ENCODE results near the gene ZNHIT2. TPM values are rescaled to one million over a fixed set of nuclear protein-coding genes. Genes with fewer than 3 reads are reported as not detected.

Gene ZNHIT2
- total and polyA plus RNA-seq, 2 experiments from 2014 or later = 17.7 to 18.1 TPM

DNA sequence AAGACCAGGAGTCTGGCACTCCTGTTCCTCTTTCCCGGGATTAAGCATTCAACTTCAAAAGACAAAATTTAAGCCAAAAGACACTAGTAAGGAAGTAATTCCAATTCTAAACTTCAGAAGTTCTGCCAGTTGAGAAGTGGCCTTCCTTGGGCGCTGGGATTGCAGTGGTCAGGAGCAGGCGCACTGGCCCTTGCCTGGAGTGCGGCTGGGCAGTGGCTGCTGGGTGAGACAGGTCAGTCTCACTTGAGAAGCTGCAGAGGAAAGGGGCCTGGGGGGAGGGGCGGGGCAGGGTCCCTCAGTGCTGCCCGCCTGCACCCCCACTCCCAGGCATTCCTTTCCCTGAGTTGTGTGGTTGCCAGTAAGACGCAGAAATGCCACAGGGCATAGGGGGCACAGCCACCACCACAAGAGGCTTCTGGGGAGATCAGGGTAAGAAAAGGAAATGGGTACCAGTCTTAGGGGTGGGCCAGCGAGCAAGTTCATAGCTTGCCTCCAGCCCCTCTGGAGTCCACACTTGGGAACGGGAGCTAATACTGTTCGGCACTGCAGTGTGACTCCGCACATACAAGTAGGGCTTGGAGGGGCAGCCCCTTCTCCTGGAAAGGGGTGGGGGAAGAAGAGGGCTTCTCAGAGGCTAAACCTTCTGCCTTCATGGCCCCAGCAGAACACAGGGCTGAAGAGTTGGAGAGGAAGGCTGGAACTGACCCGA lies 10.1 kb upstream of the ZNHIT2 start (continued):
- no peak for TF ChIP-seq ZNF462 (CRISPR knock-in tag; IDR thresholded peaks at IDR 0.05)
- no peak for TF ChIP-seq EZH2 (IDR thresholded peaks at IDR 0.05; ENCODE audit: low read depth, unreplicated experiment)

- Histone ChIP-seq H2AFZ (no peak overlapping the region), H3K27ac (ENCODE audit: low read depth) (no peak overlapping the region), H3K9me2 (ENCODE audit: insufficient read depth) (no peaks in the 10 kb centered on the region), H3K36me3 (ENCODE audit: insufficient read depth) (peaks cover 6% of the 10 kb centered on the region), H3K4me2 (no peak overlapping the region), H3K4me3 (no peak overlapping the region), H3K27me3 (ENCODE audit: insufficient read depth) (no peaks in the 10 kb centered on the region), H3F3A (replicated peaks; ENCODE audit: low read depth) (peaks cover 10% of the 10 kb centered on the region; the same call in 1 of the 2 replicates), H3K4me1 (ENCODE audit: insufficient read depth) (peaks cover 4% of the 10 kb centered on the region; the same call in 1 of the 2 replicates), H4K20me1 (replicated peaks; ENCODE audit: insufficient read depth) (peaks cover 3% of the 10 kb centered on the region; the same call in 1 of the 2 replicates), H3K79me2 (replicated peaks; ENCODE audit: insufficient read depth) (peaks cover 20% of the 10 kb centered on the region)
- DNase-seq (ENCODE audit: low spot score) (no peak), ATAC-seq (no peak)
- H3K36me3 Mint-ChIP-seq (ENCODE audit: low read depth) = peaks cover 59% of the 10 kb centered on the region
- peaks cover 8% of the 10 kb centered on the region for H3K27me3 Mint-ChIP-seq (ENCODE audit: insufficient read depth, low read depth, poor library complexity)
- H3K4me1 Mint-ChIP-seq = peaks cover 3% of the 10 kb centered on the region; the same call in 2 of the 3 replicates
- H3K9me3 Mint-ChIP-seq = no peaks in the 10 kb centered on the region; the same call in 2 of the 3 replicates
- no peak overlapping the region for H3K4me3 Mint-ChIP-seq
- no peak overlapping the region for H3K27ac Mint-ChIP-seq
- TF ChIP-seq CREB1 (CRISPR knock-in tag; IDR thresholded peaks at IDR 0.05; ENCODE audit: low read depth) = no peak
- TF ChIP-seq, protein P1, sequence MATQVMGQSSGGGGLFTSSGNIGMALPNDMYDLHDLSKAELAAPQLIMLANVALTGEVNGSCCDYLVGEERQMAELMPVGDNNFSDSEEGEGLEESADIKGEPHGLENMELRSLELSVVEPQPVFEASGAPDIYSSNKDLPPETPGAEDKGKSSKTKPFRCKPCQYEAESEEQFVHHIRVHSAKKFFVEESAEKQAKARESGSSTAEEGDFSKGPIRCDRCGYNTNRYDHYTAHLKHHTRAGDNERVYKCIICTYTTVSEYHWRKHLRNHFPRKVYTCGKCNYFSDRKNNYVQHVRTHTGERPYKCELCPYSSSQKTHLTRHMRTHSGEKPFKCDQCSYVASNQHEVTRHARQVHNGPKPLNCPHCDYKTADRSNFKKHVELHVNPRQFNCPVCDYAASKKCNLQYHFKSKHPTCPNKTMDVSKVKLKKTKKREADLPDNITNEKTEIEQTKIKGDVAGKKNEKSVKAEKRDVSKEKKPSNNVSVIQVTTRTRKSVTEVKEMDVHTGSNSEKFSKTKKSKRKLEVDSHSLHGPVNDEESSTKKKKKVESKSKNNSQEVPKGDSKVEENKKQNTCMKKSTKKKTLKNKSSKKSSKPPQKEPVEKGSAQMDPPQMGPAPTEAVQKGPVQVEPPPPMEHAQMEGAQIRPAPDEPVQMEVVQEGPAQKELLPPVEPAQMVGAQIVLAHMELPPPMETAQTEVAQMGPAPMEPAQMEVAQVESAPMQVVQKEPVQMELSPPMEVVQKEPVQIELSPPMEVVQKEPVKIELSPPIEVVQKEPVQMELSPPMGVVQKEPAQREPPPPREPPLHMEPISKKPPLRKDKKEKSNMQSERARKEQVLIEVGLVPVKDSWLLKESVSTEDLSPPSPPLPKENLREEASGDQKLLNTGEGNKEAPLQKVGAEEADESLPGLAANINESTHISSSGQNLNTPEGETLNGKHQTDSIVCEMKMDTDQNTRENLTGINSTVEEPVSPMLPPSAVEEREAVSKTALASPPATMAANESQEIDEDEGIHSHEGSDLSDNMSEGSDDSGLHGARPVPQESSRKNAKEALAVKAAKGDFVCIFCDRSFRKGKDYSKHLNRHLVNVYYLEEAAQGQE (IDR thresholded peaks at IDR 0.05; ENCODE audit: unreplicated experiment) = no peak
These were observed 9.2 kb upstream of the ZNHIT2 start for GRCh38 chr11:65126624-65127274.

Measured in GM23338 (cell line).